GM21526 (cell line): Measurements from ENCODE around the gene MRPS18B.
"Not testable (repeated sequence)": the region's sequence is repeated elsewhere in the genome, so short reads cannot be mapped to it uniquely, and the experiment has no call there.

ENCODE experiments used
- ATAC-seq: cut with Tn5 transposase; IDR thresholded peaks from one replicate; pipeline ENCODE4 v1.9.1; 2021; ENCODE audit warnings: moderate library complexity; ENCODE audit not compliant: unreplicated experiment, low FRiP score

Gene MRPS18B

DNA sequence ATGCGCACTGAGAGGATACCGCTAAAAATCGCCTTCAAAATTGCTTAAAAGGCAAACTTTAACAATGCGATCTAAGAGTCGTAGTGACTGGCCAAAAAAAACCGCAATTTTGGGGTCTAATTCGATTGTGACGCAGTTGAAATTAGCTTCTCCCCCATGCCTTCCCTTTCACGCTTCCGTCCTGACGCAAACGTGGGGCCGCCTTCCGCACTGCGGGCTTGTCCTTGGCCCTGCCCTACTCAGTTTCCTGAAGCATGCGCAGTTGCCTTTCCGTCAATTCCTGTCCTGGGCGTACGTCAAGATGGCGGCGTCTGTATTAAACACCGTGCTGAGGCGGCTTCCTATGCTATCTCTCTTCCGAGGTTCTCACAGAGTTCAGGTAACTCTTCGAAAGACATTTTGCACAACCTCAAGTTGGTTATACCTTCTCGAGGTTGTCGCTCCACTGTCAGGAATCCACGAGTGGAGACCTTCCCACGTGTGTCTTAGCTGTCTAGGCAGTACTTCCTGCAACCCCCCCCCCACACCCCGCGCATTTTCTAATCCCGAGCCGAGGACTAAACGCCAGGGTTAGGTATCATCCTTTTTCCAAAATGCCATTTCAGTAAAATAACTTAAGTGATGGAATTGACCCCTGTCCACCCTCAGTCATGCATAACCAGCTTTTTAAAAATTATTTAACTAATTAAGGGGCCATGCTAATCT is at the start of gene MRPS18B:
Gene MRPS18B, plus strand, starts transcription at position 276 of the 705 bp plus-strand sequence. Its CDS starts 26 bp downstream, at position 302.
- peak; percentile 60 for ATAC-seq

- no peak for ATAC-seq
Observed at GRCh38 chr6:30568245-30568644, 49.4 kb upstream of the MRPS18B start.

DNA sequence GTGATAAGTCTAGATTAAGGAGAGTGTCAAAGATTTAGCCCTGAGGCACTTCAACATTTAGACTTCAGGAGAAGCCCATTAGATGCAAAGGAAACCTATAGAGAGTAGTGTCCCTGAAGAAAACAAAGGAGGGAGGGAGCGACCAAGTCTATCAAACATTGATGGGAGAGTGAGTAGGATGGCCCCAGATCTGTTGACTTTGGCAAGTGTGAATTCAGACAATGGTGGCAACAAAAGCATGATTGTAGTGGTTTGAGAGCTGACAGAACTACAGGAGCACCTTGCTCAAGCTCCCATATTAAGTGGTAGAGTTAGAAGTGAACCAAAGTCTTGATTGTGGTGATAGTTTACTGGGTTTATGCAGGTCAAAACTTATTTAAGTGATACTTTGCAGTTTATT is 47.4 kb upstream of the MRPS18B start:
- ATAC-seq, result no peak

DNA sequence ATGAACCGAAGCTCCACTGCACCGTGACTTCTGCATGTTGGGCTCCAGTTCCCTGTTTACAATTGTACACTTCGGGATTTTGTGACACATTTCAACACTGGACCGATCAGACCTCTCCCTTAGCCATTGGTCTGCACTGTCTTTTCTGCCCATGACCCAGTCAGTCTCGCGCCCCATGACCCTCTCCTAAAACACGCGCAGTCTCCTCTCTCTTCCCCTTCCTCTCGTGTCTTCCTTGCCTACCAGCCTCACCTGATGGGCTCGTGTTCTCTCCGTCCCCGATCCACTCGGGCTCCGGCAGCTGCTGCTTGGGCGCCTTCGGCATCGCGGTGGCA is 46.9 kb upstream of the MRPS18B start:
- ATAC-seq, result peak; percentile 8

DNA sequence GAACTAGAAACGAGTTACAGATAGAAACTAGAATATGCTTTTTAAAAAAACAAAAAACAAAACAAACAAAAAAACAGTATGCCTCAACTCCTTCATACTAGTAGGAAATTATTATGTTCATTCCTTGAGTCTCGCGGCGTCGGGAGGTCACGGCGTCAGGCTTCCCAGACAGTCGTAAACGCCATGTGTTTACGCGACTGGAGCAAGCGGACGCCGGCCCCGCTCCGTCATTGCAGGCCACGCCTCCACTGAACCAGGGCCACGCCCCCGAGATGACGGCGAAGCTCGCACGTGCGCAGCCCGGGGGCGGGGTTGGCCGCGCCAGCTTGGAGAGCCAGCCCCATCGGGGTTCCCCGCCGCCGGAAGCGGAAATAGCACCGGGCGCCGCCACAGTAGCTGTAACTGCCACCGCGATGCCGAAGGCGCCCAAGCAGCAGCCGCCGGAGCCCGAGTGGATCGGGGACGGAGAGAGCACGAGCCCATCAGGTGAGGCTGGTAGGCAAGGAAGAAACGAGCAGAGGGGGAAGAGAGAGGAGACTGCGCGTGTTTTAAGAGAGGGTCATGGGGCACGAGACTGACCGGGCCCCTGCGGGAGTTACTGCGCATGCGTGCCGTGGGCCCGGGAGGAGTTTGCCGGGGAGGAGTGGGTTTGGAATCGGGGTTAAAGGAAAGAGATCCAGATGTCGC is 46.4 kb upstream of the MRPS18B start, which contains the start of gene ABCF1:
Gene ABCF1, plus strand, starts transcription at position 368 of the 687 bp plus-strand sequence. Its CDS starts 46 bp downstream, at position 414.
- ATAC-seq, result peak; percentile 85

DNA sequence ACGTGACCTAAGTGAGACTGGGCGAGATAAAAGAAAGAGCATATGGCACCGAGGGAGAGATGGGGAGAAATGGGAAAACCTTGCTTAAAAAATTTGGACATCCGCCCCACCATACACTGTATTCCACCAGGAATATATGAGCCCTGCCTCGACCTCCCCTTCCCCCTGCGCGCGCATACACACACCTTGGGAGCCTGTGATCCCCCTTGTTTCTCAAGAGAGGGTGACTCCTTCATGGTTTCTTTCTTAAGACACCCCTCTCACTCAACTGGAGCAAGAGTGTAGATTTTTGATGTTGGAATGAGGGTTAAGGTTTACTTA is 45.9 kb upstream of the MRPS18B start:
- ATAC-seq, result no peak

GRCh38 chr6:30572148-30572547 is 45.5 kb upstream of the MRPS18B start:
- no peak for ATAC-seq

GRCh38 chr6:30573113-30573512 is 44.5 kb upstream of the MRPS18B start:
- ATAC-seq, result no peak

DNA sequence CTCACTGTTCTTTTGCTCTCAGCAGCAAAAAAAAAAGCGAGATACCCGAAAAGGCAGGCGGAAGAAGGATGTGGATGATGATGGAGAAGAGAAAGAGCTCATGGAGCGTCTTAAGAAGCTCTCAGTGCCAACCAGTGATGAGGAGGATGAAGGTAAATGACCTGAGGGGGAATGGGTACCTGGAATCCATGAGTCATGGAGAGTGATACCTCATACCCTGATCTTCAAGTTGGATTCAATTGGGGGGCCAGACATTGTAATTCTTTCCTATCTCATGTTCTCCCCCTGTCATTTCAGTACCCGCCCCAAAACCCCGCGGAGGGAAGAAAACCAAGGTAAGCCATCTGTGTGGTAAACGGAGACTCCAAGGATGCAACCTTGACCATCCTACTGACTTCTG is 39.6 kb upstream of the MRPS18B start:
- ATAC-seq, result no peak

GRCh38 chr6:30583921-30584320 is 33.7 kb upstream of the MRPS18B start:
- ATAC-seq, result no peak

DNA sequence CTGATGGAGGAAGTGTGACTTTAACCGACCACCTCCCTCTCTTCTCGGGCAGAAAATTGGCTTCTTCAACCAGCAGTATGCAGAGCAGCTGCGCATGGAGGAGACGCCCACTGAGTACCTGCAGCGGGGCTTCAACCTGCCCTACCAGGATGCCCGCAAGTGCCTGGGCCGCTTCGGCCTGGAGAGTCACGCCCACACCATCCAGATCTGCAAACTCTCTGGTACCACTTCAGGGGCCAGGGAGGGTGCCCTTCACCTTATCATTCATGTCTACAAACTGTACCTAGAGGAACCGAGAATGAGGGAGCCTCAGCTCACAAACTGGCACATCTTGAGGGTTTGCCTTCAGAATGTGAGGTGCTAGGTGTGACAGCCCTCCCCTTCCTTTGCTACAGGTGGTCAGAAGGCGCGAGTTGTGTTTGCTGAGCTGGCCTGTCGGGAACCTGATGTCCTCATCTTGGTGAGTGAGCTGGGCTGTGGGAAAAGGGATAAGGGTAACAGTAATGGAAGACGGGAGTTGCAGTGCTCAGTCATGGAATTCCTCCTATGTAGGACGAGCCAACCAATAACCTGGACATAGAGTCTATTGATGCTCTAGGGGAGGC is 27.8 kb upstream of the MRPS18B start:
- no peak for ATAC-seq

DNA sequence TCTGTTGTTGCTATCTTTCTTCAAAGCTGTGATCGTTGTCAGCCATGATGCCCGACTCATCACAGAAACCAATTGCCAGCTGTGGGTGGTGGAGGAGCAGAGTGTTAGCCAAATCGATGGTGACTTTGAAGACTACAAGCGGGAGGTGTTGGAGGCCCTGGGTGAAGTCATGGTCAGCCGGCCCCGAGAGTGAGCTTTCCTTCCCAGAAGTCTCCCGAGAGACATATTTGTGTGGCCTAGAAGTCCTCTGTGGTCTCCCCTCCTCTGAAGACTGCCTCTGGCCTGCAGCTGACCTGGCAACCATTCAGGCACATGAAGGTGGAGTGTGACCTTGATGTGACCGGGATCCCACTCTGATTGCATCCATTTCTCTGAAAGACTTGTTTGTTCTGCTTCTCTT is 27.1 kb upstream of the MRPS18B start:
- ATAC-seq, result no peak

DNA sequence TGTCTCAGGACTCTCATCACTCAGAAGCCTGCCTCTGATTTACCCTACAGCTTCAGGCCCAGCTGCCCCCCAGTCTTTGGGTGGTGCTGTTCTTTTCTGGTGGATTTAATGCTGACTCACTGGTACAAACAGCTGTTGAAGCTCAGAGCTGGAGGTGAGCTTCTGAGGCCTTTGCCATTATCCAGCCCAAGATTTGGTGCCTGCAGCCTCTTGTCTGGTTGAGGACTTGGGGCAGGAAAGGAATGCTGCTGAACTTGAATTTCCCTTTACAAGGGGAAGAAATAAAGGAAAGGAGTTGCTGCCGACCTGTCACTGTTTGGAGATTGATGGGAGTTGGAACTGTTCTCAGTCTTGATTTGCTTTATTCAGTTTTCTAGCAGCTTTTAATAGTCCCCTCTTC is 26.6 kb upstream of the MRPS18B start:
- ATAC-seq, result no peak

DNA sequence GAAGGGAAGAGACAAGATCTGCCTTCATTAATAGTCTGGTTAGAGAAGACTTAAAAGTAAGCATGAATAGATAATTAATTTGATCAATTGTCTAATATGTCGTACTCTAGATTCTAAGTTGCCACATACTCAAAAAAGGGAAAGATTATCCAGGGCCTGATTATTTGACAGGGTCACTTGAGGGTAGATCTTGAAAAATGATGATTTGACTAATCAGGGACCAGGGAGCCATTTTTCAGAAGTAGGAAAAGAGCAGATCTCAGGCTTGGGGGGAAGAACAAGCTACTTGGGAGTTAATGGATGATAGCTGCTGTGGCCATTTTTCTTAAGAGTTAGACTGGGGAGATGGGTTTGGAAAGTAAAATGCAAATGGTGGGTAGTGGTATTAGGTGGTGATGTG is 25.4 kb upstream of the MRPS18B start:
- no peak for ATAC-seq

DNA sequence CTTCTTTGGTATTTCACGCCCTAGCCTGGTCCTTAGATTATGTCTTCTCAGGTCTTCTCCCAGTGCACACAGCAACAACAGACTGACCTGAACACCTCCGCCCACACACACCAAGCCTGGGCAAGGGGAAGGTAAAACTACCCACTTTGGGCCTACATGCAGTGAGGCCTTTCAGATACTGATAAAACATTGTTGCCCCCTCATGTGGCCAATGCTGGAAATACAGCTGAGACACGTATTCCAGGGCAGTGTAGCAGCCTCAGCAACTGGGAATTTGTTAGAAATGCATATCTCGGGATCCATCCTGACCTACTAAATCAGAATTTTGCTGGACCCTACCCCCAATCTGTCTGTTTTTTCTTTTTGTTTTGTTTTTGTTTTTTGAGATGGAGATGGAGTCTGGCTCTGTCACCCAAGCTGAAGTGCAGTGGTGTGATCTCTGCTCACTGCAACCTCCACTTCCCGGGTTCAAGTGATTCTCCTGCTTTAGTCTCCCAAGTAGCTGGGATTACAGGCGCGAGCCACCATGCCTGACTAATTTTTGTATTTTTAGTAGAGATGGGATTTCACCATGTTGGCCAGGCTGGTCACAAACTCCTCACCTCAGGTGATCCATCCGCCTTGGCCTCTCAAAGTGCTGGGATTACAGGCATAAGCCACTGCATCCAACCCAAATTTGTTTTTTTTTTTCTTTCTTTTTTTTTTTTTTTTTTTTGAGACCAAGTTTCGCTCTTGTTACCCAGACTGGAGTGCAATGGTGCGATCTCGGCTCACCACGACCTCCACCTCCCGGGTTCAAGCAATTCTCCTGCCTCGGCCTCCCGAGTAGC is 20.1 kb upstream of the MRPS18B start:
- ATAC-seq, result not testable (repeated sequence)

DNA sequence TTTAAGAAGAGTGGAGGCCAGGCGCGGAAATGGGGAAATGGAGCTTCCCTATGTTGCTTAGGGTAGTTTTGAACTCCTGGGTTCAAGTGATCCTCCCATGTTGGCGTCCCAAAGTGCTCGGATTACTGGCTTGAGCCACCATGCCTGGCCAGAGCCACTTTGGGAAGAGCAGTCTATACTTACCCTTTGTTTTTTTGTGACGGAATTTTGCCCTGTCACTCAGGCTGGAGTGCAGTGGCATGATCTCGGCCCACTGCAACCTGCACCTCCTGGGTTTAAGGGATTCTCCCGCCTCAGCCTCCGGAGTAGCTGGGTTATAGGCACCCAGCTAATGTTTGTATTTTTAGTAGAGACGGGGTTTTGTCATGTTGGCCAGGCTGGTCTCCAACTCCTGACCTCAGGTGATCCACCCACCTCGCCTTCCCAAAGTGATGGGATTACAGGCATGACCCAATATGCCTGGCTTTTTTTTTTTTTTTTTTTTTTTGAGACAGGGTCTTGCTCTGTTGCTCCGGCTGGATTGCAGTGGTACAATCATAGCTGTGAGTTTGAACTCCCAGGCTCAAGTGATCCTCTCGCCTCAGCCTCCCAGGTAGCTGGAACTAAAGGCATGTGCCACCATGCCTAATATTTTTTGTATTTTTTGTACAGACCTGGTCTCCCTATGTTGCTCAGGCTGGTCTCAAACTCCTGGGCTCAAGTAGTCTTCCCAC is 18.6 kb upstream of the MRPS18B start:
- ATAC-seq, result no peak

GRCh38 chr6:30599625-30600324 is 17.9 kb upstream of the MRPS18B start:
- ATAC-seq, result no peak

GRCh38 chr6:30600451-30600961 is 17.1 kb upstream of the MRPS18B start:
- no peak for ATAC-seq

DNA sequence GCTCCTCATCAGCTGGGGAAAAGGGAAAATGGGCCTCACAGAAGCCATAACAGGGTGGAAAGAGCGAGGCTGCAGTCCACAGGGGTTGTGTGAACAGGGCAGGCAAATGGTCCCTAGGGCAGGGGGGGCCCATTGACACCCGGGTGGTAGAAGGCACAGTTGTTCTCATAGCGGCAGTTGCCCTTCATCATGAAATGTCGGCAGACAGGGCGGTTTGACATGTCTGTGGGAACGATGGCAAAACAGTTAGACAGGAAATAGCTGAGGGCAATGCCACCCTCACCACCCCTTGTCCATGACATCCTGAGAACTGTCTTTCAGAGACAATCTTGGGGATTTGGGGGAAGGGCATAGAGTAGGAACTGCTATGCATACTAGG is 16.2 kb upstream of the MRPS18B start:
- ATAC-seq, result no peak
